HepG2 (cell line): ENCODE measurements around the gene SLC9A8. TPM values are rescaled to one million over a fixed set of nuclear protein-coding genes. Genes with fewer than 3 reads are reported as not detected.

Experiments used
- CAMTA2 ChIP-seq: sonication (generic); formaldehyde crosslinking; IDR thresholded peaks from 2 replicates; pipeline ENCODE4 v1.4.0; 2020; ENCODE audit warnings: mild to moderate bottlenecking, missing genetic modification reagents, borderline replicate concordance
- JARID2 ChIP-seq: sonication (generic); formaldehyde crosslinking; IDR thresholded peaks from 2 replicates; pipeline ENCODE4 v1.8.1; 2023; ENCODE audit warnings: missing genetic modification reagents, inconsistent platforms; ENCODE audit not compliant: insufficient replicate concordance
- NCOA5 ChIP-seq: sonication (generic); formaldehyde crosslinking; IDR thresholded peaks from 2 replicates; pipeline ENCODE4 v1.4.0; 2020; ENCODE audit warnings: missing genetic modification reagents
- TOE1 ChIP-seq: sonication (generic); formaldehyde crosslinking; IDR thresholded peaks from 2 replicates; pipeline ENCODE4 v1.4.0; 2020; ENCODE audit warnings: mild to moderate bottlenecking, missing genetic modification reagents
- TRIM24 ChIP-seq: sonication (generic); formaldehyde crosslinking; IDR thresholded peaks from 2 replicates; pipeline ENCODE4 v1.8.0; 2022; ENCODE audit warnings: mild to moderate bottlenecking, missing genetic modification reagents
- ZBTB1 ChIP-seq: sonication (generic); formaldehyde crosslinking; IDR thresholded peaks from 2 replicates; pipeline ENCODE4 v1.4.0; 2020; ENCODE audit warnings: missing genetic modification reagents, borderline replicate concordance
- ZFP36 ChIP-seq: fragments of 150-350 bp; IDR thresholded peaks from 2 replicates; pipeline ENCODE4 v1.6.1; 2018; ENCODE audit warnings: borderline replicate concordance, low read length, low read depth; ENCODE audit not compliant: partially characterized antibody
- ZNF251 ChIP-seq: sonication (generic); formaldehyde crosslinking; IDR thresholded peaks from 2 replicates; pipeline ENCODE4 v1.9.0; 2021; ENCODE audit warnings: mild to moderate bottlenecking, missing genetic modification reagents
- ZNF343 ChIP-seq: sonication (generic); formaldehyde crosslinking; IDR thresholded peaks from 2 replicates; pipeline ENCODE4 v1.4.0; 2020; ENCODE audit warnings: mild to moderate bottlenecking, missing genetic modification reagents
- ZNF616 ChIP-seq: sonication (generic); formaldehyde crosslinking; IDR thresholded peaks from 2 replicates; pipeline ENCODE4 v1.5.0; 2020; ENCODE audit warnings: low read depth, mild to moderate bottlenecking, missing genetic modification reagents
- polyA plus RNA-seq, 8 experiments: library from polyadenylated mRNA; depleted of rRNA in 3 of 8; stranded (reverse) in 7 of 8; unstranded in 1 of 8; fragments of >200 nt; fragmentation: Illumina TruSeq in 4 of 8; extraction: Trizol in 4 of 8; gene quantifications; 2 replicates each; pipeline versions ENCODE4 v1.2.1 to v1.2.3, GENCODE V29; 2011 to 2016; ENCODE audit warnings: low read depth in 4 of 8, missing spikeins in 1 of 8, mixed read lengths in 1 of 8; ENCODE audit not compliant: insufficient read depth in 1 of 8
- total RNA-seq, 5 experiments: library from RNA; depleted of rRNA; stranded (reverse); fragments of >200 nt; fragmentation: Illumina TruSeq; extraction: Trizol; gene quantifications; 2 replicates each; pipeline ENCODE4 v1.2.3, GENCODE V29; 2016; ENCODE audit warnings: low read depth in 1 of 5
- TF ChIP-seq, protein P1 (sequence below): sonication (generic); formaldehyde crosslinking; IDR thresholded peaks from 2 replicates; pipeline ENCODE4 v1.4.0; 2020; ENCODE audit warnings: mild to moderate bottlenecking, low read depth, missing genetic modification reagents
- TF ChIP-seq, protein P2 (sequence below): sonication (generic); formaldehyde crosslinking; conservative IDR thresholded peaks from 2 replicates; pipeline ENCODE4 v1.8.0; 2022; ENCODE audit warnings: missing genetic modification reagents
- TF ChIP-seq, protein P3 (sequence below): sonication (generic); formaldehyde crosslinking; IDR thresholded peaks from 2 replicates; pipeline ENCODE4 v1.5.1; 2020; ENCODE audit warnings: mild to moderate bottlenecking, missing genetic modification reagents, moderate library complexity
- TF ChIP-seq, protein P4 (sequence below): sonication (generic); formaldehyde crosslinking; IDR thresholded peaks from 2 replicates; pipeline ENCODE4 v1.4.0; 2020; ENCODE audit warnings: mild to moderate bottlenecking, missing genetic modification reagents
- TF ChIP-seq, protein P5 (sequence below): sonication (generic); formaldehyde crosslinking; IDR thresholded peaks from 2 replicates; pipeline ENCODE4 v1.4.0; 2020; ENCODE audit warnings: missing genetic modification reagents

Gene SLC9A8
- total and polyA plus RNA-seq, 2 of the 13 experiments (the other 11 are each of a cell fraction or from before 2014, with no cell fraction given) = 4.1 to 7.4 TPM

- TF ChIP-seq, protein P1, sequence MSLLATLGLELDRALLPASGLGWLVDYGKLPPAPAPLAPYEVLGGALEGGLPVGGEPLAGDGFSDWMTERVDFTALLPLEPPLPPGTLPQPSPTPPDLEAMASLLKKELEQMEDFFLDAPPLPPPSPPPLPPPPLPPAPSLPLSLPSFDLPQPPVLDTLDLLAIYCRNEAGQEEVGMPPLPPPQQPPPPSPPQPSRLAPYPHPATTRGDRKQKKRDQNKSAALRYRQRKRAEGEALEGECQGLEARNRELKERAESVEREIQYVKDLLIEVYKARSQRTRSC (CRISPR knock-in tag) = no peak
- TF ChIP-seq, protein P2, sequence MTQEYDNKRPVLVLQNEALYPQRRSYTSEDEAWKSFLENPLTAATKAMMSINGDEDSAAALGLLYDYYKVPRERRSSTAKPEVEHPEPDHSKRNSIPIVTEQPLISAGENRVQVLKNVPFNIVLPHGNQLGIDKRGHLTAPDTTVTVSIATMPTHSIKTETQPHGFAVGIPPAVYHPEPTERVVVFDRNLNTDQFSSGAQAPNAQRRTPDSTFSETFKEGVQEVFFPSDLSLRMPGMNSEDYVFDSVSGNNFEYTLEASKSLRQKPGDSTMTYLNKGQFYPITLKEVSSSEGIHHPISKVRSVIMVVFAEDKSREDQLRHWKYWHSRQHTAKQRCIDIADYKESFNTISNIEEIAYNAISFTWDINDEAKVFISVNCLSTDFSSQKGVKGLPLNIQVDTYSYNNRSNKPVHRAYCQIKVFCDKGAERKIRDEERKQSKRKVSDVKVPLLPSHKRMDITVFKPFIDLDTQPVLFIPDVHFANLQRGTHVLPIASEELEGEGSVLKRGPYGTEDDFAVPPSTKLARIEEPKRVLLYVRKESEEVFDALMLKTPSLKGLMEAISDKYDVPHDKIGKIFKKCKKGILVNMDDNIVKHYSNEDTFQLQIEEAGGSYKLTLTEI (CRISPR knock-in tag) = no peak
- no peak for TF ChIP-seq ZNF251 (CRISPR knock-in tag)
- no peak for TF ChIP-seq ZNF343 (CRISPR knock-in tag)
- TF ChIP-seq, protein P3, sequence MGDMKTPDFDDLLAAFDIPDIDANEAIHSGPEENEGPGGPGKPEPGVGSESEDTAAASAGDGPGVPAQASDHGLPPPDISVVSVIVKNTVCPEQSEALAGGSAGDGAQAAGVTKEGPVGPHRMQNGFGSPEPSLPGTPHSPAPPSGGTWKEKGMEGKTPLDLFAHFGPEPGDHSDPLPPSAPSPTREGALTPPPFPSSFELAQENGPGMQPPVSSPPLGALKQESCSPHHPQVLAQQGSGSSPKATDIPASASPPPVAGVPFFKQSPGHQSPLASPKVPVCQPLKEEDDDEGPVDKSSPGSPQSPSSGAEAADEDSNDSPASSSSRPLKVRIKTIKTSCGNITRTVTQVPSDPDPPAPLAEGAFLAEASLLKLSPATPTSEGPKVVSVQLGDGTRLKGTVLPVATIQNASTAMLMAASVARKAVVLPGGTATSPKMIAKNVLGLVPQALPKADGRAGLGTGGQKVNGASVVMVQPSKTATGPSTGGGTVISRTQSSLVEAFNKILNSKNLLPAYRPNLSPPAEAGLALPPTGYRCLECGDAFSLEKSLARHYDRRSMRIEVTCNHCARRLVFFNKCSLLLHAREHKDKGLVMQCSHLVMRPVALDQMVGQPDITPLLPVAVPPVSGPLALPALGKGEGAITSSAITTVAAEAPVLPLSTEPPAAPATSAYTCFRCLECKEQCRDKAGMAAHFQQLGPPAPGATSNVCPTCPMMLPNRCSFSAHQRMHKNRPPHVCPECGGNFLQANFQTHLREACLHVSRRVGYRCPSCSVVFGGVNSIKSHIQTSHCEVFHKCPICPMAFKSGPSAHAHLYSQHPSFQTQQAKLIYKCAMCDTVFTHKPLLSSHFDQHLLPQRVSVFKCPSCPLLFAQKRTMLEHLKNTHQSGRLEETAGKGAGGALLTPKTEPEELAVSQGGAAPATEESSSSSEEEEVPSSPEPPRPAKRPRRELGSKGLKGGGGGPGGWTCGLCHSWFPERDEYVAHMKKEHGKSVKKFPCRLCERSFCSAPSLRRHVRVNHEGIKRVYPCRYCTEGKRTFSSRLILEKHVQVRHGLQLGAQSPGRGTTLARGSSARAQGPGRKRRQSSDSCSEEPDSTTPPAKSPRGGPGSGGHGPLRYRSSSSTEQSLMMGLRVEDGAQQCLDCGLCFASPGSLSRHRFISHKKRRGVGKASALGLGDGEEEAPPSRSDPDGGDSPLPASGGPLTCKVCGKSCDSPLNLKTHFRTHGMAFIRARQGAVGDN = no peak; the same call in 1 of the 2 replicates
- TF ChIP-seq, protein P4, sequence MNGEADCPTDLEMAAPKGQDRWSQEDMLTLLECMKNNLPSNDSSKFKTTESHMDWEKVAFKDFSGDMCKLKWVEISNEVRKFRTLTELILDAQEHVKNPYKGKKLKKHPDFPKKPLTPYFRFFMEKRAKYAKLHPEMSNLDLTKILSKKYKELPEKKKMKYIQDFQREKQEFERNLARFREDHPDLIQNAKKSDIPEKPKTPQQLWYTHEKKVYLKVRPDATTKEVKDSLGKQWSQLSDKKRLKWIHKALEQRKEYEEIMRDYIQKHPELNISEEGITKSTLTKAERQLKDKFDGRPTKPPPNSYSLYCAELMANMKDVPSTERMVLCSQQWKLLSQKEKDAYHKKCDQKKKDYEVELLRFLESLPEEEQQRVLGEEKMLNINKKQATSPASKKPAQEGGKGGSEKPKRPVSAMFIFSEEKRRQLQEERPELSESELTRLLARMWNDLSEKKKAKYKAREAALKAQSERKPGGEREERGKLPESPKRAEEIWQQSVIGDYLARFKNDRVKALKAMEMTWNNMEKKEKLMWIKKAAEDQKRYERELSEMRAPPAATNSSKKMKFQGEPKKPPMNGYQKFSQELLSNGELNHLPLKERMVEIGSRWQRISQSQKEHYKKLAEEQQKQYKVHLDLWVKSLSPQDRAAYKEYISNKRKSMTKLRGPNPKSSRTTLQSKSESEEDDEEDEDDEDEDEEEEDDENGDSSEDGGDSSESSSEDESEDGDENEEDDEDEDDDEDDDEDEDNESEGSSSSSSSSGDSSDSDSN (CRISPR knock-in tag) = no peak
- TF ChIP-seq ZFP36 = no peak
- no peak for TF ChIP-seq NCOA5
- peak; percentile 21 for TF ChIP-seq JARID2
- TF ChIP-seq CAMTA2 (CRISPR knock-in tag) = no peak
- TF ChIP-seq, protein P5, sequence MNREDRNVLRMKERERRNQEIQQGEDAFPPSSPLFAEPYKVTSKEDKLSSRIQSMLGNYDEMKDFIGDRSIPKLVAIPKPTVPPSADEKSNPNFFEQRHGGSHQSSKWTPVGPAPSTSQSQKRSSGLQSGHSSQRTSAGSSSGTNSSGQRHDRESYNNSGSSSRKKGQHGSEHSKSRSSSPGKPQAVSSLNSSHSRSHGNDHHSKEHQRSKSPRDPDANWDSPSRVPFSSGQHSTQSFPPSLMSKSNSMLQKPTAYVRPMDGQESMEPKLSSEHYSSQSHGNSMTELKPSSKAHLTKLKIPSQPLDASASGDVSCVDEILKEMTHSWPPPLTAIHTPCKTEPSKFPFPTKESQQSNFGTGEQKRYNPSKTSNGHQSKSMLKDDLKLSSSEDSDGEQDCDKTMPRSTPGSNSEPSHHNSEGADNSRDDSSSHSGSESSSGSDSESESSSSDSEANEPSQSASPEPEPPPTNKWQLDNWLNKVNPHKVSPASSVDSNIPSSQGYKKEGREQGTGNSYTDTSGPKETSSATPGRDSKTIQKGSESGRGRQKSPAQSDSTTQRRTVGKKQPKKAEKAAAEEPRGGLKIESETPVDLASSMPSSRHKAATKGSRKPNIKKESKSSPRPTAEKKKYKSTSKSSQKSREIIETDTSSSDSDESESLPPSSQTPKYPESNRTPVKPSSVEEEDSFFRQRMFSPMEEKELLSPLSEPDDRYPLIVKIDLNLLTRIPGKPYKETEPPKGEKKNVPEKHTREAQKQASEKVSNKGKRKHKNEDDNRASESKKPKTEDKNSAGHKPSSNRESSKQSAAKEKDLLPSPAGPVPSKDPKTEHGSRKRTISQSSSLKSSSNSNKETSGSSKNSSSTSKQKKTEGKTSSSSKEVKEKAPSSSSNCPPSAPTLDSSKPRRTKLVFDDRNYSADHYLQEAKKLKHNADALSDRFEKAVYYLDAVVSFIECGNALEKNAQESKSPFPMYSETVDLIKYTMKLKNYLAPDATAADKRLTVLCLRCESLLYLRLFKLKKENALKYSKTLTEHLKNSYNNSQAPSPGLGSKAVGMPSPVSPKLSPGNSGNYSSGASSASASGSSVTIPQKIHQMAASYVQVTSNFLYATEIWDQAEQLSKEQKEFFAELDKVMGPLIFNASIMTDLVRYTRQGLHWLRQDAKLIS (CRISPR knock-in tag) = no peak
- TF ChIP-seq ZBTB1 (CRISPR knock-in tag) = no peak
- TF ChIP-seq ZNF616 (CRISPR knock-in tag) = no peak
- no peak for TF ChIP-seq TRIM24
- no peak for TF ChIP-seq TOE1 (CRISPR knock-in tag)
These were observed 75.8 kb downstream of the SLC9A8 start (continued) for GRCh38 chr20:49888212-49889000.
